ENCODE results near the gene RPL26. TPM values are rescaled to one million over a fixed set of nuclear protein-coding genes. Genes with fewer than 3 reads are reported as not detected.
"Not testable (repeated sequence)": the region's sequence is repeated elsewhere in the genome, so short reads cannot be mapped to it uniquely, and the experiment has no call there.

Gene RPL26
- total RNA-seq, 1 experiment from 2014 or later = 1,369 TPM

DNA sequence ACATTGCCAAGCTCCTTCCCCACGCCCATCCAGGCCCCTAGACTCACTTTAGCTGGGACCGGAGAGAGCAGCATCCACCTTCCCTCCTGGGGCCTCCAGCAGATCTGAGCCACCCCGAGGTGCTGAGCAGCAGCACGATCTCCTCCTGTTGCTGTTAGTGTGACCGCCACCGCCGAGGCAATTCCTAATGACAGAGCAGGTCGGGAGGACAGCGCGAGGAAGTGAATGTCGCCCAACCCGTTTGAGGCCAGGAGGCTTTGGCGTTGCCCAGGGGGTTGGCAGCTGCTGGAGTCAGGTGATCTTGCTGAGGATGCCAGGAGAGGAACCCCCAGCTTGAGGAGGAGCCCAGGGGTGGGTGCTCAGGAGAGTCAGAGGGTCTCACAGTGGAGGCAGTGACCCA lies 14.6 kb upstream of the RPL26 start, which contains the start of gene RNF222:
TSS of gene RNF222 (minus strand) at position 192 of the 400 bp plus-strand sequence. CDS start 4,366 bp downstream, outside the sequence.
- no peak within 1 kb of the TSS for H3K27ac ChIP-seq (ENCODE audit: low read length)
- H3K4me3 ChIP-seq (ENCODE audit: low read length) = no peak within 1 kb of the TSS
- CTCF ChIA-PET = no interaction called here
- no peak within 1 kb of the TSS for H2AFZ ChIP-seq (ENCODE audit: low read length)
- H3K4me2 ChIP-seq (ENCODE audit: low read length) = 0 out of 2 replicates have a peak within 1 kb of the TSS, but pooled peaks have one; percentile 26
- no peaks in the 10 kb centered on the region for H3F3A ChIP-seq (ENCODE audit: low read length, unreplicated experiment)
- H3K79me2 ChIP-seq (ENCODE audit: low read length) = no peaks in the 10 kb centered on the region
- no peaks in the 10 kb centered on the region for H3K9me3 ChIP-seq (ENCODE audit: low read length)
- peaks cover 11% of the 10 kb centered on the region for H3K4me1 ChIP-seq (ENCODE audit: insufficient read depth, low read length)
- TF ChIP-seq CTCF (conservative IDR thresholded peaks at IDR 0.05; ENCODE audit: low read depth, low read length) (no peak), EZH2 (IDR thresholded peaks at IDR 0.05; ENCODE audit: low read length, unreplicated experiment) (no peak)
- H3K9ac ChIP-seq (ENCODE audit: low read length) = no peak within 1 kb of the TSS
- no peaks in the 10 kb centered on the region for H3K36me3 ChIP-seq (ENCODE audit: low read depth, low read length)
- no TSS peak for BruUV-seq (replicated peaks)
- peak; percentile 23 for DNase-seq
- H4K20me1 ChIP-seq (ENCODE audit: low read length) = no peaks in the 10 kb centered on the region
- no peaks in the 10 kb centered on the region for H3K9me2 ChIP-seq (replicated peaks; ENCODE audit: low read length)
- intact Hi-C loops (cut with micrococcal nuclease) = no loop called here
- no peaks in the 10 kb centered on the region for H3K27me3 ChIP-seq (ENCODE audit: low read length)
- POLR2A ChIA-PET (ENCODE audit: unreplicated experiment) = no interaction called here
- no peak for ATAC-seq

GRCh38 chr17:8394497-8394896 lies 11.5 kb upstream of the RPL26 start:
- not testable (repeated sequence) for H3K27ac ChIP-seq (ENCODE audit: low read length); H3K36me3 ChIP-seq (ENCODE audit: low read depth, low read length); BruUV-seq (replicated peaks)

GRCh38 chr17:8393470-8394231 lies 10.7 kb upstream of the RPL26 start:
- no TSS peak for BruUV-seq (replicated peaks)
- Histone ChIP-seq H3K9me3 (ENCODE audit: low read length) (no peaks in the 10 kb centered on the region), H4K20me1 (ENCODE audit: low read length) (no peaks in the 10 kb centered on the region), H2AFZ (ENCODE audit: low read length) (peak overlapping the region; percentile 64), H3K79me2 (ENCODE audit: low read length) (no peaks in the 10 kb centered on the region), H3K9ac (ENCODE audit: low read length) (no peak overlapping the region), H3K27me3 (ENCODE audit: low read length) (no peaks in the 10 kb centered on the region), H3K9me2 (replicated peaks; ENCODE audit: low read length) (no peaks in the 10 kb centered on the region), H3K4me2 (ENCODE audit: low read length) (peak overlapping the region; percentile 26; the same call in 1 of the 2 replicates), H3K36me3 (ENCODE audit: low read depth, low read length) (no peaks in the 10 kb centered on the region), H3K4me3 (ENCODE audit: low read length) (no peak overlapping the region), H3K27ac (ENCODE audit: low read length) (peak overlapping the region; percentile 49), H3F3A (ENCODE audit: low read length, unreplicated experiment) (no peaks in the 10 kb centered on the region), H3K4me1 (ENCODE audit: insufficient read depth, low read length) (peaks cover 11% of the 10 kb centered on the region)
- ATAC-seq (peak; percentile 88), DNase-seq (peak; percentile 67)
- intact Hi-C loops (cut with micrococcal nuclease) = no loop called here
- POLR2A ChIA-PET (ENCODE audit: unreplicated experiment) = no interaction called here
- TF ChIP-seq EZH2phosphoT487 (IDR thresholded peaks at IDR 0.05; ENCODE audit: borderline replicate concordance, low read length) = no peak
- TF ChIP-seq CTCF (conservative IDR thresholded peaks at IDR 0.05; ENCODE audit: low read depth, low read length) = no peak
- no peak for TF ChIP-seq EZH2 (IDR thresholded peaks at IDR 0.05; ENCODE audit: low read length, unreplicated experiment)
- CTCF ChIA-PET = no interaction called here

More at GRCh38 chr17:8394497-8394896, 11.5 kb upstream of the RPL26 start:
- H2AFZ ChIP-seq (ENCODE audit: low read length); H3K9me3 ChIP-seq (ENCODE audit: low read length); POLR2A ChIA-PET (ENCODE audit: unreplicated experiment); DNase-seq; H4K20me1 ChIP-seq (ENCODE audit: low read length); ATAC-seq; intact Hi-C loops (cut with micrococcal nuclease); H3F3A ChIP-seq (ENCODE audit: low read length, unreplicated experiment); H3K9me2 ChIP-seq (replicated peaks; ENCODE audit: low read length); H3K4me3 ChIP-seq (ENCODE audit: low read length); H3K4me2 ChIP-seq (ENCODE audit: low read length); H3K79me2 ChIP-seq (ENCODE audit: low read length); H3K9ac ChIP-seq (ENCODE audit: low read length); H3K27me3 ChIP-seq (ENCODE audit: low read length); CTCF ChIA-PET: not testable (repeated sequence)
- H3K4me1 ChIP-seq (ENCODE audit: insufficient read depth, low read length) = peaks cover 11% of the 10 kb centered on the region

Measured in PC-3 (cell line).